Nephron (organoid): ENCODE data around the gene FUBP3.

Experiments
- H3K27ac Mint-ChIP-seq, 3 experiments: 2 replicates each; pipeline ENCODE4 v1.8.0; 2020; ENCODE audit warnings: mixed read lengths in 3 of 3, mild to moderate bottlenecking in 2 of 3, moderate library complexity in 1 of 3
- H3K27me3 Mint-ChIP-seq: 2 replicates; pipeline ENCODE4 v1.8.0; 2021; ENCODE audit warnings: low read depth, mild to moderate bottlenecking, moderate library complexity, mixed read lengths
- H3K36me3 Mint-ChIP-seq: 2 replicates; pipeline ENCODE4 v1.8.0; 2020; ENCODE audit warnings: low read depth, mixed read lengths
- H3K4me1 Mint-ChIP-seq: 2 replicates; pipeline ENCODE4 v1.8.0; 2020; ENCODE audit warnings: mixed read lengths
- H3K4me3 Mint-ChIP-seq, 3 experiments: 2 replicates each; pipeline ENCODE4 v1.8.0; 2020; ENCODE audit warnings: mild to moderate bottlenecking in 3 of 3, mixed read lengths in 3 of 3, moderate library complexity in 2 of 3
- H3K9me3 Mint-ChIP-seq: 2 replicates; pipeline ENCODE4 v1.8.0; 2020; ENCODE audit warnings: mixed read lengths
- TF ChIP-seq, protein P1 (sequence below), 3 experiments: fragments of 200-600 bp; sonication (generic); IDR thresholded peaks; one replicate each; pipeline ENCODE4 v1.5.0; 2021; ENCODE audit warnings: antibody characterized with exemption in 3 of 3; ENCODE audit not compliant: unreplicated experiment in 3 of 3

Gene FUBP3

DNA sequence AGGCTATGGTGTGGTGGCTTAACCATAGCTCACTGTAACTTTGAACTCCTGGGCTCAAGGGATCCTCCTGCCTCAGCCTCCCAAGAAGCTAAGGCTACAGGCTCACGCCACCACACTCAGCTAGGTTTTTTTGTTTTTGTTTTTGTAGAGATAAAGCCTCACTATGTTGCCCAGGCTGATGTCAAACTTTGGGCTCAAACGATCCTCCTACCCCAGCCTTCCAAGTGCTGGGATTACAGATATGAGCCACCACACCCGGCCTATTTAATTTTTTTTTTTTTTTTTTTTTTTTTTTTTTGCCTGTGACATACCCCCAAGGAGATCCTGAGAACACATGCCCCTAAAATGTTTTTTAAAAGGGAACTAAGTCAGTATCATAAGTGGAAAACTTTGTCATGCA is 10.4 kb downstream of the FUBP3 start:
- Mint-ChIP-seq H3K4me3 (no peak overlapping the region), H3K27me3 (no peaks in the 10 kb centered on the region), H3K9me3 (no peaks in the 10 kb centered on the region), H3K27ac (no peak overlapping the region), H3K4me1 (peaks cover 4% of the 10 kb centered on the region), H3K36me3 (peaks cover 5% of the 10 kb centered on the region)
- TF ChIP-seq, protein P1, sequence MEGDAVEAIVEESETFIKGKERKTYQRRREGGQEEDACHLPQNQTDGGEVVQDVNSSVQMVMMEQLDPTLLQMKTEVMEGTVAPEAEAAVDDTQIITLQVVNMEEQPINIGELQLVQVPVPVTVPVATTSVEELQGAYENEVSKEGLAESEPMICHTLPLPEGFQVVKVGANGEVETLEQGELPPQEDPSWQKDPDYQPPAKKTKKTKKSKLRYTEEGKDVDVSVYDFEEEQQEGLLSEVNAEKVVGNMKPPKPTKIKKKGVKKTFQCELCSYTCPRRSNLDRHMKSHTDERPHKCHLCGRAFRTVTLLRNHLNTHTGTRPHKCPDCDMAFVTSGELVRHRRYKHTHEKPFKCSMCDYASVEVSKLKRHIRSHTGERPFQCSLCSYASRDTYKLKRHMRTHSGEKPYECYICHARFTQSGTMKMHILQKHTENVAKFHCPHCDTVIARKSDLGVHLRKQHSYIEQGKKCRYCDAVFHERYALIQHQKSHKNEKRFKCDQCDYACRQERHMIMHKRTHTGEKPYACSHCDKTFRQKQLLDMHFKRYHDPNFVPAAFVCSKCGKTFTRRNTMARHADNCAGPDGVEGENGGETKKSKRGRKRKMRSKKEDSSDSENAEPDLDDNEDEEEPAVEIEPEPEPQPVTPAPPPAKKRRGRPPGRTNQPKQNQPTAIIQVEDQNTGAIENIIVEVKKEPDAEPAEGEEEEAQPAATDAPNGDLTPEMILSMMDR (IDR thresholded peaks at IDR 0.05; ENCODE audit: unreplicated experiment in 3 of 3) = no peak

DNA sequence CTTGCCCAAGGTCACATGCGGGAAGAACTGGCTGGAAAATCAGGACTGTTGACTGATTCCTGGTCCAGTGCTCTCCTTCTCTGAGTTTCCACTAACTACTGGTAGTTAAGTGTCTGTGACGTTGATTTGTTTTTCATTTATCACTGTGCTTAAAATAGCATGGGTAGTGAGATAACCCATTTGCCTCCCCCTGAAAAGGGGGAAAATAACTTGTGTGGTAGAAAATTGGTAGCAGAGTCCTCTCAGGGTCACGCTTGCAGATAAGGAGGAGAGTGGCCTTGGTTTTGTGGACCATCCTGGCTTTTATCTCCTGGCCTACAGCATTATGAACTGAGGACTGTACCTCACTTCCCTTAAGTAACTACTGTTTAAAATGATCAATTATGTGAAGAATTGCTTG is 10.9 kb downstream of the FUBP3 start:
- Mint-ChIP-seq H3K27ac (peak overlapping the region in 1 of 3 experiments; percentile 4), H3K4me3 (no peak overlapping the region), H3K9me3 (no peaks in the 10 kb centered on the region), H3K36me3 (peaks cover 6% of the 10 kb centered on the region), H3K27me3 (no peaks in the 10 kb centered on the region), H3K4me1 (peaks cover 1% of the 10 kb centered on the region)
- TF ChIP-seq, protein P1 (IDR thresholded peaks at IDR 0.05; ENCODE audit: unreplicated experiment in 3 of 3) = no peak

DNA sequence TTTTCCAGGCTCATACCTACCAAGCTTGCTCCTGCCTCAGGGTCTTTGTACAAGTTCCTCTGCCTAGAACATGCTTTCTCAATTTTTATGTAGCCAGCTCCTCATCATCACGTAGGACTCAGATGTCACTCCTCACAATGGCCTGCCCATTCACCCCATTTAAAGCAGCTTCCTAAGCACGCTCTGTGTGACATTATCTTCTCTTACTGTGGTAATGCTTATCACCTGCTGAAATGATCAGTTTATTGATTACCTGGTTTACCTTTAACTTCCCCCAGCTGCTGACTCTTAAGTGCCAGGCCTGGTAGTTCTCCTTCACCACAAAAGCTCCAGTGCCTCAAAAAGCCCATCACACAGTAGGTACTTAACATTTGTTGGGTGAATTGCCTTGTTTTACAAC is 13.6 kb downstream of the FUBP3 start:
- Mint-ChIP-seq H3K27ac (no peak overlapping the region), H3K4me1 (no peaks in the 10 kb centered on the region)

DNA sequence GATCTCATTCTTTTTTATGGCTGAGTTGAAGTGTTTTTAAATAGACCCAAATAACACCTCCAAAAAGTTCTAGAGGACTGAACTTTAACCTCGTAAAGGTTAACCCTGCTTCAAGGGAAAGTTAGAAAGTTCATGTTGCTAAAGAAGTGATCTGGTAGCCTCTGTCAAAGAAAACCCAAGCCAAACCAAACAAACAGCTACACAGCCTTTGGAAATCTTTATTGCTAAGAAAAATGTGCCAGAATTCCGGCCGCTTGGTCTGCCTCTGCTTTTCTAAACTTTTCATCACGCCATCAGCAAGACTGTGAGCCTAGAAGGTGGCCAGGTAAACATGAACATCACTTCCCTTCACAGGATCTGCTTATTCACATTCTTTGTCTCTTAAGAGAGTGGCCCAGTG is 17.9 kb downstream of the FUBP3 start:
- TF ChIP-seq, protein P1 (IDR thresholded peaks at IDR 0.05; ENCODE audit: unreplicated experiment in 3 of 3) = no peak
- Mint-ChIP-seq H3K9me3 (no peaks in the 10 kb centered on the region), H3K4me3 (no peak overlapping the region), H3K27ac (no peak overlapping the region), H3K36me3 (peaks cover 52% of the 10 kb centered on the region), H3K27me3 (no peaks in the 10 kb centered on the region), H3K4me1 (no peaks in the 10 kb centered on the region)

More for the DNA sequence above, 13.6 kb downstream of the FUBP3 start:
- no peaks in the 10 kb centered on the region for H3K27me3 Mint-ChIP-seq
- H3K36me3 Mint-ChIP-seq = peaks cover 31% of the 10 kb centered on the region
- no peak overlapping the region for H3K4me3 Mint-ChIP-seq
- H3K9me3 Mint-ChIP-seq = no peaks in the 10 kb centered on the region
- TF ChIP-seq, protein P1 (IDR thresholded peaks at IDR 0.05; ENCODE audit: unreplicated experiment in 3 of 3) = no peak

DNA sequence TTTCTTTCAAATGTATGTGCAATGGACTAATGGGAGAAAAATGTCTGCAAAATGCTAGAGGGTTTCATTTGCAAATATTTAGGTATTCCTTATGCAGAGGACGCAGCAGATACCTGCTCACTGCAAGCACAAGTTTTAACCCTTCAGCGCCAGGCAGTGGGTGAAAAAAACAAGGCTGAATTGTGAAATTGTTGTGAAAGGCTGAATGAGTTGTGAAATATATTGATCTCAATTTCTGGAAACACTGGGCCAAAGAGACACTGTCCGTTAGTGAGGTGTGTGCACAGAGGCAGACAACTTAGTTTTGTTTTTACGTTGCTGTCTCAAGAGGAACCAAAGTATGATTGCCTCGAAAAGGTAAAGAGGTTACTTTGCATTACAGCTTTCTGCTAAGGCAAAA is 18.8 kb downstream of the FUBP3 start:
- no peaks in the 10 kb centered on the region for H3K9me3 Mint-ChIP-seq
- TF ChIP-seq, protein P1 (IDR thresholded peaks at IDR 0.05; ENCODE audit: unreplicated experiment in 3 of 3) = no peak
- H3K4me3 Mint-ChIP-seq = no peak overlapping the region
- H3K36me3 Mint-ChIP-seq = peaks cover 59% of the 10 kb centered on the region
- no peaks in the 10 kb centered on the region for H3K4me1 Mint-ChIP-seq
- H3K27me3 Mint-ChIP-seq = no peaks in the 10 kb centered on the region
- H3K27ac Mint-ChIP-seq = no peak overlapping the region

DNA sequence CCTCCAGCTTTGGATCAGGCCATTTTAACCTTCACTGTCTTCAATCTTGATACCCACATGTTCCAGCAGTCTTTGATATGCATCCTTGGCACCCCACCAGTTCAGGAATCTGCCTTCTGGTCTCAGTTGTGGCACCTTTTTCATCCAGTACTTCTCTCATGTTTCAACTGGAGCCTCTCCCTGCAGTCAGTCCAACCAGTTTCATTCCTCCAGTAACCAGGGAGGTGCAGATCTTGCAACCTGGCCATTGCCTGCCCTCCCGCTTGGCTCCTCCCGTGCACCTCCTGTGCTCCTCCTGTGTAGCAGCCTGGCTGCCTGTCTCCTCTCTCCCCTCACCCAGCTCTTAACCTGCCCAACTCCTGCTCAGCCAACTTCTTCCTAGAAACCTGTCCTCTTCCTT is 20.2 kb downstream of the FUBP3 start:
- H3K4me1 Mint-ChIP-seq = no peaks in the 10 kb centered on the region
- H3K36me3 Mint-ChIP-seq = peaks cover 71% of the 10 kb centered on the region
- H3K4me3 Mint-ChIP-seq = no peak overlapping the region
- H3K27me3 Mint-ChIP-seq = no peaks in the 10 kb centered on the region
- no peak overlapping the region for H3K27ac Mint-ChIP-seq
- TF ChIP-seq, protein P1 (IDR thresholded peaks at IDR 0.05; ENCODE audit: unreplicated experiment in 3 of 3) = no peak
- H3K9me3 Mint-ChIP-seq = no peaks in the 10 kb centered on the region
